HepG2 (cell line): ENCODE results near the gene MADD. TPM values are rescaled to one million over a fixed set of nuclear protein-coding genes. Genes with fewer than 3 reads are reported as not detected.

Experiments used
- YEATS4 ChIP-seq: sonication (generic); formaldehyde crosslinking; IDR thresholded peaks from 2 replicates; pipeline ENCODE4 v1.4.0; 2020; ENCODE audit warnings: missing genetic modification reagents, borderline replicate concordance
- ZFP36L1 ChIP-seq: sonication (generic); formaldehyde crosslinking; IDR thresholded peaks from 2 replicates; pipeline ENCODE4 v1.8.0; 2022; ENCODE audit warnings: mild to moderate bottlenecking, missing genetic modification reagents, moderate library complexity
- ZNF615 ChIP-seq: sonication (generic); formaldehyde crosslinking; IDR thresholded peaks from 2 replicates; pipeline ENCODE4 v1.5.0; 2020; ENCODE audit warnings: mild to moderate bottlenecking, missing genetic modification reagents, borderline replicate concordance
- polyA plus RNA-seq, 8 experiments: library from polyadenylated mRNA; depleted of rRNA in 3 of 8; stranded (reverse) in 7 of 8; unstranded in 1 of 8; fragments of >200 nt; fragmentation: Illumina TruSeq in 4 of 8; extraction: Trizol in 4 of 8; gene quantifications; 2 replicates each; pipeline versions ENCODE4 v1.2.1 to v1.2.3, GENCODE V29; 2011 to 2016; ENCODE audit warnings: low read depth in 4 of 8, missing spikeins in 1 of 8, mixed read lengths in 1 of 8; ENCODE audit not compliant: insufficient read depth in 1 of 8
- total RNA-seq, 5 experiments: library from RNA; depleted of rRNA; stranded (reverse); fragments of >200 nt; fragmentation: Illumina TruSeq; extraction: Trizol; gene quantifications; 2 replicates each; pipeline ENCODE4 v1.2.3, GENCODE V29; 2016; ENCODE audit warnings: low read depth in 1 of 5
- TF ChIP-seq, protein P1 (sequence below): sonication (generic); formaldehyde crosslinking; IDR thresholded peaks from 2 replicates; pipeline ENCODE4 v1.4.0; 2020; ENCODE audit warnings: missing genetic modification reagents, mild to moderate bottlenecking, borderline replicate concordance
- TF ChIP-seq, protein P2 (sequence below): conservative IDR thresholded peaks from 2 replicates; pipeline ENCODE4 v1.6.1; 2018; ENCODE audit warnings: missing genetic modification reagents
- TF ChIP-seq, protein P3 (sequence below): sonication (generic); formaldehyde crosslinking; IDR thresholded peaks from 2 replicates; pipeline ENCODE4 v1.4.0; 2020; ENCODE audit warnings: mild to moderate bottlenecking, missing genetic modification reagents, borderline replicate concordance

Gene MADD
- total and polyA plus RNA-seq, 2 of the 13 experiments (the other 11 are each of a cell fraction or from before 2014, with no cell fraction given): 18.0 to 29.2 TPM

- TF ChIP-seq ZFP36L1 (no peak), ZNF615 (CRISPR knock-in tag) (no peak), YEATS4 (CRISPR knock-in tag) (no peak)
- TF ChIP-seq, protein P1, sequence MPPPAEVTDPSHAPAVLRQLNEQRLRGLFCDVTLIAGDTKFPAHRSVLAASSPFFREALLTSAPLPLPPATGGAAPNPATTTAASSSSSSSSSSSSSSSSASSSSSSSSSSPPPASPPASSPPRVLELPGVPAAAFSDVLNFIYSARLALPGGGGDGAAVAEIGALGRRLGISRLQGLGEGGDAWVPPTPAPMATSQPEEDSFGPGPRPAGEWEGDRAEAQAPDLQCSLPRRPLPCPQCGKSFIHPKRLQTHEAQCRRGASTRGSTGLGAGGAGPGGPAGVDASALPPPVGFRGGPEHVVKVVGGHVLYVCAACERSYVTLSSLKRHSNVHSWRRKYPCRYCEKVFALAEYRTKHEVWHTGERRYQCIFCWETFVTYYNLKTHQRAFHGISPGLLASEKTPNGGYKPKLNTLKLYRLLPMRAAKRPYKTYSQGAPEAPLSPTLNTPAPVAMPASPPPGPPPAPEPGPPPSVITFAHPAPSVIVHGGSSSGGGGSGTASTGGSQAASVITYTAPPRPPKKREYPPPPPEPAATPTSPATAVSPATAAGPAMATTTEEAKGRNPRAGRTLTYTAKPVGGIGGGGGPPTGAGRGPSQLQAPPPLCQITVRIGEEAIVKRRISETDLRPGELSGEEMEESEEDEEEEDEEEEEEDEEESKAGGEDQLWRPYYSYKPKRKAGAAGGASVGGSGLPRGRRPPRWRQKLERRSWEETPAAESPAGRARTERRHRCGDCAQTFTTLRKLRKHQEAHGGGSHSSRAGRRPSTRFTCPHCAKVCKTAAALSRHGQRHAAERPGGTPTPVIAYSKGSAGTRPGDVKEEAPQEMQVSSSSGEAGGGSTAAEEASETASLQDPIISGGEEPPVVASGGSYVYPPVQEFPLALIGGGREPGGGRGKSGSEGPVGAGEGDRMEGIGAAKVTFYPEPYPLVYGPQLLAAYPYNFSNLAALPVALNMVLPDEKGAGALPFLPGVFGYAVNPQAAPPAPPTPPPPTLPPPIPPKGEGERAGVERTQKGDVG: no peak
- TF ChIP-seq, protein P2, sequence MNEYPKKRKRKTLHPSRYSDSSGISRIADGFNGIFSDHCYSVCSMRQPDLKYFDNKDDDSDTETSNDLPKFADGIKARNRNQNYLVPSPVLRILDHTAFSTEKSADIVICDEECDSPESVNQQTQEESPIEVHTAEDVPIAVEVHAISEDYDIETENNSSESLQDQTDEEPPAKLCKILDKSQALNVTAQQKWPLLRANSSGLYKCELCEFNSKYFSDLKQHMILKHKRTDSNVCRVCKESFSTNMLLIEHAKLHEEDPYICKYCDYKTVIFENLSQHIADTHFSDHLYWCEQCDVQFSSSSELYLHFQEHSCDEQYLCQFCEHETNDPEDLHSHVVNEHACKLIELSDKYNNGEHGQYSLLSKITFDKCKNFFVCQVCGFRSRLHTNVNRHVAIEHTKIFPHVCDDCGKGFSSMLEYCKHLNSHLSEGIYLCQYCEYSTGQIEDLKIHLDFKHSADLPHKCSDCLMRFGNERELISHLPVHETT (CRISPR knock-in tag): no peak
- TF ChIP-seq, protein P3, sequence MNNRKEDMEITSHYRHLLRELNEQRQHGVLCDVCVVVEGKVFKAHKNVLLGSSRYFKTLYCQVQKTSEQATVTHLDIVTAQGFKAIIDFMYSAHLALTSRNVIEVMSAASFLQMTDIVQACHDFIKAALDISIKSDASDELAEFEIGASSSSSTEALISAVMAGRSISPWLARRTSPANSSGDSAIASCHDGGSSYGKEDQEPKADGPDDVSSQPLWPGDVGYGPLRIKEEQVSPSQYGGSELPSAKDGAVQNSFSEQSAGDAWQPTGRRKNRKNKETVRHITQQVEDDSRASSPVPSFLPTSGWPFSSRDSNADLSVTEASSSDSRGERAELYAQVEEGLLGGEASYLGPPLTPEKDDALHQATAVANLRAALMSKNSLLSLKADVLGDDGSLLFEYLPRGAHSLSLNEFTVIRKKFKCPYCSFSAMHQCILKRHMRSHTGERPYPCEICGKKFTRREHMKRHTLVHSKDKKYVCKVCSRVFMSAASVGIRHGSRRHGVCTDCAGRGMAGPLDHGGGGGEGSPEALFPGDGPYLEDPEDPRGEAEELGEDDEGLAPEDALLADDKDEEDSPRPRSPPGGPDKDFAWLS (CRISPR knock-in tag): no peak
These were observed 105.1 kb downstream of the MADD start (continued) for GRCh38 chr11:47375020-47375419.
